ENCODE data around the gene SLC6A12. TPM values are rescaled to one million over a fixed set of nuclear protein-coding genes. Genes with fewer than 3 reads are reported as not detected.

The SLC6A12 gene
- total RNA-seq, 1 experiment from 2014 or later: not detected

DNA sequence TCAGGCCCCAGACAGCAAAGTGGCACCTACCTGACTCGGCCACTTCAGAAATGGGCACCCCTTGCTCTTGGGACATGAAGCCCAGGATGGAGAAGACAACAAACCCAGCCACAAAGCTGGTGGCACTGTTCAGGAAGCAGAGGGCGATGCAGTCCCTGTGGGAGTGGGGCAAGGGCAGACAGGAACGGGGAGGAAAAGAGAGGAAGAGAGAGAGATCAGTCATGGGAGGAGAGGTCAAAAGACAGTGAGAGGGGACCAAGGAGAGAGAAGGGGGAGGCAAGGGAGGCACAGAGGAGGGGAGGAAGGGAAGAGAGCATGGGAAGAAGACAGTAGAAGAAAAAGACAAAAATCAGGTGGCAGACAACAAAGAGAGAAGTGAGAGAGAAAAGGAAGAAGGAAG, 16.6 kb downstream of the SLC6A12 start:
- no TSS peak for BruUV-seq (replicated peaks)

DNA sequence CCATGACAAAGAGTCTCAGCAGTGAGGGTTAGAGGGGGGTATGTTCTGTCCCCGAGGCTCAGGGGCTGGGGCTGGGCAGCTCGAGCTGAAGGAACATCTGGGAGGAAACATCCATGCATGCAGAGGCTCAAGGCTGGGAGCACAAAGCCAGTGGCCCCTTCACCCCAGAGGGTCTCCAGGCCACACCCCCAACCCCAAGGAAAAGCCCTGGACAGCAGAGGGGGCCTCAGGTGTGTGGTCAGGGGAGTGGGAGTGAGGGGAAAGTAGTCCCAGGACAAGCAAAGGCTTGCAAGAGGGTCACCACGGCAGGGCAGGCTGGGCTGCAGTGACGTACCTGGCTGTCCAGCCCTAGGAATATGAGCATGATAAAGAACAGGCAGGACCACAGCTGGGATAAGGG, 17.5 kb downstream of the SLC6A12 start:
- Histone ChIP-seq H3K9me3 (ENCODE audit: insufficient read depth, low read depth) (no peaks in the 10 kb centered on the region), H3K36me3 (ENCODE audit: low read depth) (no peaks in the 10 kb centered on the region), H3K79me2 (ENCODE audit: low read depth) (no peaks in the 10 kb centered on the region), H4K20me1 (ENCODE audit: insufficient read depth) (no peaks in the 10 kb centered on the region), H3K4me2 (no peak overlapping the region), H3K4me3 (no peak overlapping the region), H3F3A (ENCODE audit: insufficient read depth, low read depth) (no peaks in the 10 kb centered on the region), H3K27ac (no peak overlapping the region), H3K27me3 (ENCODE audit: insufficient read depth, low read depth) (peaks cover 86% of the 10 kb centered on the region), H3K4me1 (replicated peaks; ENCODE audit: insufficient read depth) (no peaks in the 10 kb centered on the region), H2AFZ (no peak overlapping the region), H3K9me2 (ENCODE audit: insufficient read depth) (no peaks in the 10 kb centered on the region)
- DNase-seq: no peak
- POLR2A ChIA-PET (ENCODE audit: unreplicated experiment): no interaction called here
- no TSS peak for BruUV-seq (replicated peaks)
- intact Hi-C loops (cut with micrococcal nuclease; ENCODE audit: unreplicated experiment): no loop called here
- CTCF ChIA-PET: no interaction called here
- TF ChIP-seq EZH2 (IDR thresholded peaks at IDR 0.05; ENCODE audit: low read depth): no peak
- TF ChIP-seq CTCF (conservative IDR thresholded peaks at IDR 0.05): no peak

More for the DNA sequence above, 16.6 kb downstream of the SLC6A12 start:
- ChIA-PET POLR2A (ENCODE audit: unreplicated experiment) (no interaction called here), CTCF (no interaction called here)
- Histone ChIP-seq H2AFZ (no peak overlapping the region), H3K9me2 (ENCODE audit: insufficient read depth) (no peaks in the 10 kb centered on the region), H3K4me3 (no peak overlapping the region), H3F3A (ENCODE audit: insufficient read depth, low read depth) (no peaks in the 10 kb centered on the region), H3K9me3 (ENCODE audit: insufficient read depth, low read depth) (no peaks in the 10 kb centered on the region), H3K36me3 (ENCODE audit: low read depth) (no peaks in the 10 kb centered on the region), H3K4me1 (replicated peaks; ENCODE audit: insufficient read depth) (no peaks in the 10 kb centered on the region), H3K27ac (no peak overlapping the region), H4K20me1 (ENCODE audit: insufficient read depth) (no peaks in the 10 kb centered on the region), H3K4me2 (no peak overlapping the region), H3K27me3 (ENCODE audit: insufficient read depth, low read depth) (peaks cover 80% of the 10 kb centered on the region), H3K79me2 (ENCODE audit: low read depth) (no peaks in the 10 kb centered on the region)
- no peak for DNase-seq
- TF ChIP-seq EZH2 (IDR thresholded peaks at IDR 0.05; ENCODE audit: low read depth) (no peak), CTCF (conservative IDR thresholded peaks at IDR 0.05) (no peak)
- intact Hi-C loops (cut with micrococcal nuclease; ENCODE audit: unreplicated experiment): no loop called here

DNA sequence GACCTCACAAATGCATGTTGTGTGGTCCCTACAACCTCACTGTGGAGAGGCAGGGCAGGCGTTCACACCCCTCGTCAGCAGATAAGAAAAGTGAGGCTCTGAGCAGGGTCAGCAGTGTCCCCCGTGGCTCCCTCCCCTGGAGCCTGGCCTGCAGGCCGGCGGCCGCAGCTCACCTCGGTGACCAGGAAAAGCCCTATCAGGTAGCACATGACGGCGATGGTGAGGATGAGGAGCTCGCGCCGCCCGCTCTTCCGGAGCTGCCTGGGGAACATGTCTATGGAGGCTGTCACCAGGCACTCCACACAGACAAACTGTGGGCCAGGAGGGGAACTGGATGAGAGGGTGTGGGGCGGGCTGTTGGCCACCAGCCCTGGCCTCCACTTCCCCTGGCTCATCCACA, 18.0 kb downstream of the SLC6A12 start:
- H3K4me2 ChIP-seq: no peak overlapping the region
- intact Hi-C loops (cut with micrococcal nuclease; ENCODE audit: unreplicated experiment): no loop called here
- BruUV-seq (replicated peaks): no TSS peak
- H3F3A ChIP-seq (ENCODE audit: insufficient read depth, low read depth): no peaks in the 10 kb centered on the region
- no peak for DNase-seq
- no peak overlapping the region for H3K4me3 ChIP-seq
- H3K9me3 ChIP-seq (ENCODE audit: insufficient read depth, low read depth): no peaks in the 10 kb centered on the region
- no peak overlapping the region for H2AFZ ChIP-seq
- H4K20me1 ChIP-seq (ENCODE audit: insufficient read depth): no peaks in the 10 kb centered on the region
- H3K9me2 ChIP-seq (ENCODE audit: insufficient read depth): no peaks in the 10 kb centered on the region
- TF ChIP-seq CTCF (conservative IDR thresholded peaks at IDR 0.05): no peak
- no peak for TF ChIP-seq EZH2 (IDR thresholded peaks at IDR 0.05; ENCODE audit: low read depth)
- no peaks in the 10 kb centered on the region for H3K4me1 ChIP-seq (replicated peaks; ENCODE audit: insufficient read depth)
- H3K27ac ChIP-seq: no peak overlapping the region
- CTCF ChIA-PET: no interaction called here
- no peaks in the 10 kb centered on the region for H3K79me2 ChIP-seq (ENCODE audit: low read depth)
- no peaks in the 10 kb centered on the region for H3K36me3 ChIP-seq (ENCODE audit: low read depth)
- POLR2A ChIA-PET (ENCODE audit: unreplicated experiment): no interaction called here
- peaks cover 86% of the 10 kb centered on the region for H3K27me3 ChIP-seq (ENCODE audit: insufficient read depth, low read depth)
